Suprapubic skin (tissue), 3 donors: ENCODE data around the gene CYTH3.

Experiments
- POLR2A ChIP-seq, 2 donors: fragments of 450-650 bp; IDR thresholded peaks; one replicate each; pipeline ENCODE4 v1.6.1; 2017; ENCODE audit warnings: antibody characterized with exemption in 2 of 2, mild to moderate bottlenecking in 2 of 2, moderate library complexity in 2 of 2
- TF ChIP-seq, protein P1 (sequence below), 2 donors: fragments of 200-600 bp in 1 of 2; fragments of 450-650 bp in 1 of 2; sonication (generic) in 1 of 2; IDR thresholded peaks; one replicate each; pipeline ENCODE4 v1.5.1; 2016 to 2019; ENCODE audit warnings: antibody characterized with exemption in 2 of 2, mild to moderate bottlenecking in 1 of 2, moderate library complexity in 1 of 2

DNA sequence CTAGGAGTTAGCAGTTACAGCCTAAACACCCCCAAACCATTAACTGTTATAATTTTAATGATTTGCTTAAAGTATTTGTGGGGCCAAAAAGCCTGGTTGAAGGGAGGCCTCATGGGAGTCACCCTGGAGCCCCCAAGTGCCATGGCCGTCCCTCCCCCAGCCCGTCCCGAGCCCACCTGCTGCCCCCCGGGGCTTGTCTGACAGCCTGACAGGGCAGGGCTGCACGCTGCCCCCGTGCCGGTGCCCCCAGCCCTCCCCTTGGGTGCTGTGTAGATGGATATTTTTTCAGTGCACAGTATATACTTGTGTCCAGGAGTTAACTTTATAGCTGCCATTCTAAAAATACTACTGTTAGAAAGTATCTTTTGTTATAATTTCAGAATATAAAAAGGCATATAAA is 108.4 kb downstream of the CYTH3 start:
- TF ChIP-seq, protein P1, sequence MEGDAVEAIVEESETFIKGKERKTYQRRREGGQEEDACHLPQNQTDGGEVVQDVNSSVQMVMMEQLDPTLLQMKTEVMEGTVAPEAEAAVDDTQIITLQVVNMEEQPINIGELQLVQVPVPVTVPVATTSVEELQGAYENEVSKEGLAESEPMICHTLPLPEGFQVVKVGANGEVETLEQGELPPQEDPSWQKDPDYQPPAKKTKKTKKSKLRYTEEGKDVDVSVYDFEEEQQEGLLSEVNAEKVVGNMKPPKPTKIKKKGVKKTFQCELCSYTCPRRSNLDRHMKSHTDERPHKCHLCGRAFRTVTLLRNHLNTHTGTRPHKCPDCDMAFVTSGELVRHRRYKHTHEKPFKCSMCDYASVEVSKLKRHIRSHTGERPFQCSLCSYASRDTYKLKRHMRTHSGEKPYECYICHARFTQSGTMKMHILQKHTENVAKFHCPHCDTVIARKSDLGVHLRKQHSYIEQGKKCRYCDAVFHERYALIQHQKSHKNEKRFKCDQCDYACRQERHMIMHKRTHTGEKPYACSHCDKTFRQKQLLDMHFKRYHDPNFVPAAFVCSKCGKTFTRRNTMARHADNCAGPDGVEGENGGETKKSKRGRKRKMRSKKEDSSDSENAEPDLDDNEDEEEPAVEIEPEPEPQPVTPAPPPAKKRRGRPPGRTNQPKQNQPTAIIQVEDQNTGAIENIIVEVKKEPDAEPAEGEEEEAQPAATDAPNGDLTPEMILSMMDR (IDR thresholded peaks at IDR 0.05), result no peak
- no peak for TF ChIP-seq POLR2A (IDR thresholded peaks at IDR 0.05)
